DND-41 (cell line): ENCODE data around the gene LRRC8D.

Experiments
- ATAC-seq: fragments of 200-7000 bp; cut with Tn5 transposase; 3 replicates; pipeline ENCODE4 v1.9.1; 2021; ENCODE audit warnings: low read depth; ENCODE audit not compliant: insufficient read depth
- DNase-seq: peaks from one replicate; pipeline ENCODE4 v3.0.0-alpha.2; 2020
- H2AFZ ChIP-seq: 2 replicates; pipeline ENCODE4 v1.6.0; 2012; ENCODE audit warnings: low read depth, low read length
- H3K27ac ChIP-seq: 2 replicates; pipeline ENCODE4 v1.5.1; 2012; ENCODE audit warnings: low read length, inconsistent platforms
- H3K27me3 ChIP-seq: fragments of 200-600 bp; sonication (generic); 2 replicates; pipeline ENCODE4 v1.6.0; 2012; ENCODE audit warnings: low read length, mild to moderate bottlenecking, inconsistent platforms; ENCODE audit not compliant: insufficient read depth, poor library complexity
- H3K36me3 ChIP-seq: 2 replicates; pipeline ENCODE4 v1.5.1; 2012; ENCODE audit warnings: low read length, inconsistent platforms; ENCODE audit not compliant: insufficient read depth
- H3K4me1 ChIP-seq: 2 replicates; pipeline ENCODE4 v1.5.1; 2012; ENCODE audit warnings: mild to moderate bottlenecking, low read length; ENCODE audit not compliant: insufficient read depth
- H3K4me2 ChIP-seq: 2 replicates; pipeline ENCODE4 v1.6.0; 2012; ENCODE audit warnings: mild to moderate bottlenecking, moderate library complexity, low read length, inconsistent platforms; ENCODE audit not compliant: insufficient read depth
- H3K4me3 ChIP-seq, 2 experiments: fragments of 200-600 bp in 1 of 2; shearing (Covaris generic) in 1 of 2; 2 replicates each; pipeline ENCODE4 v1.5.1; 2012 to 2016; ENCODE audit warnings: inconsistent platforms in 2 of 2, low read length in 2 of 2, mild to moderate bottlenecking in 2 of 2, low read depth in 1 of 2, moderate library complexity in 1 of 2
- H3K79me2 ChIP-seq: 2 replicates; pipeline ENCODE4 v1.6.0; 2012; ENCODE audit warnings: low read length, inconsistent platforms; ENCODE audit not compliant: insufficient read depth
- H3K9ac ChIP-seq: 2 replicates; pipeline ENCODE4 v1.6.0; 2012; ENCODE audit warnings: low read depth, mild to moderate bottlenecking, inconsistent platforms, low read length, moderate library complexity
- H3K9me3 ChIP-seq: 2 replicates; pipeline ENCODE4 v1.5.1; 2012; ENCODE audit warnings: low read length, moderate library complexity, mild to moderate bottlenecking, inconsistent platforms; ENCODE audit not compliant: insufficient read depth, severe bottlenecking
- H4K20me1 ChIP-seq: 2 replicates; pipeline ENCODE4 v1.6.0; 2012; ENCODE audit warnings: low read length; ENCODE audit not compliant: insufficient read depth
- EZH2 ChIP-seq: IDR thresholded peaks from 3 replicates; pipeline ENCODE4 v1.6.1; 2012; ENCODE audit warnings: borderline replicate concordance, low read depth, mild to moderate bottlenecking, moderate library complexity, low read length, inconsistent platforms; ENCODE audit not compliant: severe bottlenecking
- TF ChIP-seq, protein P1 (sequence below): IDR thresholded peaks from 2 replicates; pipeline ENCODE4 v1.5.1; 2012; ENCODE audit warnings: borderline replicate concordance, low read length, moderate library complexity, mild to moderate bottlenecking; ENCODE audit not compliant: poor library complexity, severe bottlenecking; ENCODE audit errors: extremely low read depth

Gene LRRC8D

DNA sequence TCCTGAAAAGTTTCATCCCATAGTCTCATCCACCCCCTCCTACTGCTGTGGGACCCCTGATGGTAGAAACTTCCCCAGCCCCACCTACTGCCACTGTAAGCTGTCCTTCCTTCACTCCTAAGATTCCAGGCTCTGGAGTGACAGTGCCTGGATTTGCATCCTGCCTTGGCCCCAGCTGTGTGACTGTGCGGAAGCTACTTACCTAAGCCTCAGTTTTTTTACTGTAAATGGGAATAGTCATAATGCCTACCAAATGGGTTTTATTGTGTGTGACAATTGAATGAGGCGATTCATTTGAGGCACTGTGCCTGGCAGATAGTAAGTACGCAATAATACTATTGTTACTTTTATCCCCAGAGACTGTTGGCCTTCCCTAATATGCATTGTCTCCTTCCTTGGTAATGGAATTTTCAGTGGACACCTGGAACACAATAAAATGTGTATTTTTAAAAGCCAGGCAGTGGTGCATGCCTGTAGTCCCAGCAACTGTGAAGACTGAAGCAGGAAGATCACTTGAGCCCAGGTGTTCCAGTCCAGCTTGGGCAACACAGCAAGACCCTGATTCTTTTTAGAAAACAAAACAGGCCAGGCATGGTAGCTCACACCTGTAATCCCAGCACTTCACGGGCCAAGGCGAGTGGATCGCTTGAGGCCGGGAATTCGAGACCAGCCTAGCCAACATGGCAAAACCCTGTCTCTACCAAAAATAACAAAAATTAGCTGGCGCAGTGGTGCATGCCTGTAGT is 119.0 kb downstream of the LRRC8D start:
- Histone ChIP-seq H3K27me3 (no peaks in the 10 kb centered on the region), H3K27ac (no peak overlapping the region), H3K9me3 (no peaks in the 10 kb centered on the region), H3K4me1 (no peaks in the 10 kb centered on the region), H3K4me2 (no peak overlapping the region), H3K9ac (no peak overlapping the region), H4K20me1 (no peaks in the 10 kb centered on the region), H2AFZ (no peak overlapping the region), H3K36me3 (peaks cover 13% of the 10 kb centered on the region; the same call in 1 of the 2 replicates), H3K79me2 (no peaks in the 10 kb centered on the region), H3K4me3 (no peak overlapping the region)
- ATAC-seq = no peak
- no peak for TF ChIP-seq EZH2
- TF ChIP-seq, protein P1, sequence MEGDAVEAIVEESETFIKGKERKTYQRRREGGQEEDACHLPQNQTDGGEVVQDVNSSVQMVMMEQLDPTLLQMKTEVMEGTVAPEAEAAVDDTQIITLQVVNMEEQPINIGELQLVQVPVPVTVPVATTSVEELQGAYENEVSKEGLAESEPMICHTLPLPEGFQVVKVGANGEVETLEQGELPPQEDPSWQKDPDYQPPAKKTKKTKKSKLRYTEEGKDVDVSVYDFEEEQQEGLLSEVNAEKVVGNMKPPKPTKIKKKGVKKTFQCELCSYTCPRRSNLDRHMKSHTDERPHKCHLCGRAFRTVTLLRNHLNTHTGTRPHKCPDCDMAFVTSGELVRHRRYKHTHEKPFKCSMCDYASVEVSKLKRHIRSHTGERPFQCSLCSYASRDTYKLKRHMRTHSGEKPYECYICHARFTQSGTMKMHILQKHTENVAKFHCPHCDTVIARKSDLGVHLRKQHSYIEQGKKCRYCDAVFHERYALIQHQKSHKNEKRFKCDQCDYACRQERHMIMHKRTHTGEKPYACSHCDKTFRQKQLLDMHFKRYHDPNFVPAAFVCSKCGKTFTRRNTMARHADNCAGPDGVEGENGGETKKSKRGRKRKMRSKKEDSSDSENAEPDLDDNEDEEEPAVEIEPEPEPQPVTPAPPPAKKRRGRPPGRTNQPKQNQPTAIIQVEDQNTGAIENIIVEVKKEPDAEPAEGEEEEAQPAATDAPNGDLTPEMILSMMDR = no peak
- no peak for DNase-seq

DNA sequence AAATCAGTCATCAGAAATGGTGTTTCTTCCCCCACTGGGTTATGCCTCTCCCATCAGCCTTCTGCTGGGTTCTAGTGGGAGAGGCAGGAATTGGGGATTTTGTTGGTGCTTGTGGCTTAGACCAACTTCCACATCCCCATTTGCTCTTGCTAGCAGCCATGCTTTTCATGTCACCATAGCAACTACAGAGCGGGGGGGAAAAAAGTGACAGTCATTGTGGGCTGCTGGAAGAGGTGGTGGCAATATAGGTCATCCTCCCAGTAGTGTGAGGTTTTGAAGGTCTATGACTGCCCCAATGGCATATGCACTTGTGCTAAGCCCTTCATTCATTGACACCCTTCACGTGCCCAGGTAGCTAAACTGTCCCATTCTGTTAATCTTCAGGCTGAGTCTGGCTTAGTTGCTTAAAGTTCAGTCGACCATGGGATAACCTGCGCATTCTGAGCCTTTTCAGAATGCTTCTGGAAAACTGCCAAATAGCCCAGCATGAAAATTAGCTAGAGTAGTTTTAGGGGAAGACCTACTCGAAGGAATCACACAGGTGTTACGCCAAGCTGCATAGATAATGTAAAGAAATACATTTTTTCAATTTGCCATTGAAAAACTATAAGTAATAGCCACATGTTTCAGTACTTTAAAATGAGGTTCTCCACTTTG is 120.4 kb downstream of the LRRC8D start:
- H3K9me3 ChIP-seq = no peaks in the 10 kb centered on the region
- H4K20me1 ChIP-seq = no peaks in the 10 kb centered on the region
- no peak overlapping the region for H3K4me2 ChIP-seq
- no peak overlapping the region for H3K4me3 ChIP-seq
- no peak overlapping the region for H3K27ac ChIP-seq
- no peak overlapping the region for H3K9ac ChIP-seq
- DNase-seq (peak; percentile 21), ATAC-seq (0 out of 3 replicates have a peak, but pooled peaks have one; percentile 41)
- no peak for TF ChIP-seq EZH2
- TF ChIP-seq, protein P1 = no peak
- no peaks in the 10 kb centered on the region for H3K79me2 ChIP-seq
- H2AFZ ChIP-seq = no peak overlapping the region
- H3K36me3 ChIP-seq = peaks cover 6% of the 10 kb centered on the region; the same call in 1 of the 2 replicates
- no peaks in the 10 kb centered on the region for H3K4me1 ChIP-seq
- no peaks in the 10 kb centered on the region for H3K27me3 ChIP-seq

DNA sequence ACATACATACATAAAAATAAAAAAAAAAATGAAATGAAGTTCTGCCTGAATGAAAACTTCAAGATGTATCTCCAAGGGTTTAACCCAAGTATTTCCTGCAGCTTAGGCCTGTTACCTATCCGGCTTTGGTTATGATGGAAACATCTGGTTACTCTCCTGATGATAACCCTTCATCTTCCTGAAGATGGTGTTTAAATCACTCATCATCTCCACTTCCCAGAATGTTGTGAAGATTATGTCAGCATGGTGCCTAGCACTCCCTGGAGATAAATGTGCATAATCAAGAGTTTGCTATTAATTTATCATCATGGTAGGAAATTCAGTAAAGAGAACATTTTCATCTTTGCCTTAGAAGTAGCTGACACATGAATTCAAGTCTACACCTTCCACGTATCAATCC is 121.2 kb downstream of the LRRC8D start:
- Histone ChIP-seq H3K27ac (no peak overlapping the region), H3K4me3 (no peak overlapping the region), H3K9me3 (no peaks in the 10 kb centered on the region), H4K20me1 (no peaks in the 10 kb centered on the region), H2AFZ (no peak overlapping the region), H3K79me2 (no peaks in the 10 kb centered on the region), H3K9ac (no peak overlapping the region), H3K4me2 (no peak overlapping the region), H3K4me1 (no peaks in the 10 kb centered on the region), H3K27me3 (no peaks in the 10 kb centered on the region), H3K36me3 (no peaks in the 10 kb centered on the region)
- ATAC-seq (no peak), DNase-seq (no peak)
- TF ChIP-seq, protein P1 = no peak
- TF ChIP-seq EZH2 = no peak
